NK-92 (cell line): ENCODE data around the gene FAM120A.
"Not testable (repeated sequence)": the region's sequence is repeated elsewhere in the genome, so short reads cannot be mapped to it uniquely, and the experiment has no call there.

Source experiments
- DNase-seq: peaks from one replicate; lab custom pipeline; 2025; ENCODE audit not compliant: unreplicated experiment; lab: John Stamatoyannopoulos, UW

The FAM120A gene

DNA sequence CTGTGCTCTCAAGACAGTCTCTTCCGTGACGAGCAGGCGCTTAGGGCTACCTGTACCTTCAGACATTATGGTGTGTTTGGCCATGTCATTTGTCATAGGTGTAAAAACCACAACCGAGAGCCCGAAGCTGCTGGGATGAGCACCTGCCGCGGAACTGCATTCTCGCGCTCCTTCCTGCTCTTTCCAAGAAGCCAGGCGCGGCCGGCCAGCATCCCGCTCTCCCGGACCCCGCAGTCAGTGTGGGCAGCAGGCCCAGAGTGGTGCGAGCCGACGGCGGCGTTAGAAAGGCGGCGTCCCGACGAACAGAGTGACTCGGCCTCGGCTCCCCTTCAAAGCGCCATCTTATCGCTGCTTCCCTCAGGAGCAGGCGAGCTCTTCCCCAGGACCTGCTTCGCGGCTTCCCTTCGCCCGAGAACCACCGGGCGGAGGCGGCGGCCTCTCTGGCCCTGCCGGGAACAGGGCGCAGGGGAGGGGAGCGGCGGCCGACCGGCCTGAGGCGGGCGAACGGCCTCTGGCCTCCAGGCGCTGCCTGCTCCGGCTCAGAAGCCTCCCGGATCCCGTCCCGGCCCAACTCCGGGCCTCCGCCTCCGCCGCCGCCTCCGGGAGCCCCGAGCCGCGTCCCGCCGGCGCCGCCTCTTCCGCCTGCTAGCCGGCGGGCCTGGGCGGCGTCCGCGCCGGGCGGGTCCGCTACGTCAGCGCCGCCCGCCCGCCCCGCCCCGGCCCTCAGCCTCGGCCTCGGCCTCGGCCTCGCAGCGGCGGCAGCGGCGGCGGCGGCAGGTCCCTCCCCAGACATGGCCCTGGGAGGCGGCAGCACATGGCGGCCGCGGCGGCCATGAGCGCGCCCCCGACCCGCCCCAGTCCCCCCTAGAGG lies at the start of gene FAM120A:
Gene FAM120A, plus strand, starts transcription at position 741 of the 871 bp plus-strand sequence. CDS start 231 bp downstream, outside the sequence.
- no peak for DNase-seq

DNA sequence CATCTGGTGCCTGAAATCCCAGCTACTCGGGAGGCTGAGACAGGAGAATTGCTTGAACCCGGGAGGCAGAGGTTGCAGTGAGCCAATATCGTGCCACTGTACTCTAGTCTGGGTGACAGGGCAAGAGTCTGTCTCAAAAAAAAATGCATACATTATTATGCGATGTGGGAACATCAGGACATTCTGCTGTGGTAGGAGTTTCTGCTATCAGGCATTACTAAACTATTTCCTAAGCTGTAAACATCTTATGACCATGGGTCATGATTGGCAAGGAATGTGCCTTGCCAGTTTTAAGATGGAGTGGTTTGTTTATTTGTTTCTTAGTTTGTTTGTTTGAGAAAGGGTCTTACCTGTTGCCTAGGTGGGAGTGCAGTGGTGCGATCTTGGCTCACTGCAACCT lies 45.1 kb upstream of the FAM120A start:
- no peak for DNase-seq

DNA sequence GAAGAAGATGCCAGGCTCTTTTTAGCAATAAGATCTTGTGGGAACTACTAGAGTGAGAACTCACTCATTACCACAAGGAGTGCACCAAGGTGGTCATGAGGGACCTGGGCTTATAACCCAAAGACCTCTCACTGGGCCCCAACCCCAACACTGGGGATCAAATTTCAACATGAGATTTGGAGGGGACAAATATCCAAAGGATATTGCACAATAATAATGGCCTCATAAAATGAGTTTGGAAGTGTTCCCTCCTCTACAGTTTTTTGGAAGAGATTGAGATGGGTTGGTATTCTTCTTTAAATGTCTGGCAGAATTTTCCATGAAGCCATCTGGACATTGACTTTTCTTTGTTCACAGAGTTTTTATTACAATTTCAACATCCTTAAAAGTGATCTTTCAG lies 38.0 kb upstream of the FAM120A start:
- DNase-seq, result no peak

- DNase-seq, result no peak
Observed at GRCh38 chr9:93415176-93415690, 36.3 kb upstream of the FAM120A start.

- no peak for DNase-seq
Observed at GRCh38 chr9:93416530-93417235, 34.8 kb upstream of the FAM120A start.

- no peak for DNase-seq
Observed at GRCh38 chr9:93417538-93417937, 33.9 kb upstream of the FAM120A start.

DNA sequence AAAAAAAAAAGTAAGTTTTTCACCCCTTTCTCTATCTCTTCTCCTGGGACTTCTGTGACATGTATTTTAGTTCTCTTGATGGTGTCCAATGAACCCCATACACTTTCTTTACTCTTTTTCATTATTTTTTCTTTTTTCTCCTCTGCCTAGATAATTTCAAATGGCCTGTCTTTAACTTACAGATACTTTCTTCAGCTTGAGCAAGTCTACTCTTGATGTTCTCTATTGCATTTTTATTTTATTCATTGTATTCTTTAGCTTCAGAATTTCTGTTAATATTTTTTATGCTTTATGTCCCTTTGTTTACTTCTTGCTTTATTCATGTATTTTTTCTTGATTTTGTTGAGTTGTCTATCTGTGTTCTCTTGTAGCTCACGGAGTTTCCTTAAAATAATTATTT lies 32.5 kb upstream of the FAM120A start:
- no peak for DNase-seq

- no peak for DNase-seq
Observed at GRCh38 chr9:93422977-93423616, 28.4 kb upstream of the FAM120A start.

- DNase-seq, result no peak
Observed at GRCh38 chr9:93427655-93428379, 23.7 kb upstream of the FAM120A start.

- DNase-seq, result no peak
Observed at GRCh38 chr9:93431539-93432105, 19.9 kb upstream of the FAM120A start.

DNA sequence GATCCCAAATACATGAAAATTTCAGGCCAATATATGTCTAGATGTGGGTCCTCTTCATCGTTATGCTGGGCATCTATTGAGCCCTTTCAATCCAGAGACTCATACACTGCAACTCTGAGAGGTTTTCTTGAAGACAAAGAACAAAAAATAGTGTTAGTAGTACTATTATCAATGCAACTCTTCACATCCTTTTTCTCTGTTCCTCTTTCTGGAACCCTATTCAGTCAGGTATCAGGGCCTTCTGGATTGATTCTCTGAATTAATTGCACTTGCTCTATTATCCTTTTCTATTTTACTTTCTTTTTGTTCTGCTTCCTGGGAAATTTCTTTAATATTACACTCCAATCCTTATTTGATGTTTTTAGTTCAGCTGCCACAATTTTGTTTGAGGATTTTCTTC lies 18.5 kb upstream of the FAM120A start:
- no peak for DNase-seq

DNA sequence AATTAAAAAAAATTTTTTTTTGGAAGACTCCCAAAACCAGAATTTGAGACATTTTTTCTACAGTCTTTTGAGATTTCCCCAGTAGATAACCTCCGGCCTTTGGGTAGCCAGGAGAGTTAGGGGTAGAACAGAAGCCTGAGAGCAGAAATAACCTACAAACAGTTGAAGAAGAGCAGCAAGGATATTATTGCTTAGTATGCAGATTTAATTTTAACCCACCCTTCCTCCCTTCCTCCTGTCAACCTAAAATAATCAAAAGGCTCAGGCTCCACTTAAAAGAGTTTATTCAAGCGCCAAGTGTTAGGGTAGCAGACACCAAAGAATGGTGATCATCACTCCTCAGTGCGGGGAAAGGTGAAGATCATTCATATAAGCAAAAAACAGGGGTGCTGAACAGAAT lies 17.4 kb upstream of the FAM120A start:
- no peak for DNase-seq

GRCh38 chr9:93435386-93435785 lies 16.1 kb upstream of the FAM120A start:
- DNase-seq, result no peak

DNA sequence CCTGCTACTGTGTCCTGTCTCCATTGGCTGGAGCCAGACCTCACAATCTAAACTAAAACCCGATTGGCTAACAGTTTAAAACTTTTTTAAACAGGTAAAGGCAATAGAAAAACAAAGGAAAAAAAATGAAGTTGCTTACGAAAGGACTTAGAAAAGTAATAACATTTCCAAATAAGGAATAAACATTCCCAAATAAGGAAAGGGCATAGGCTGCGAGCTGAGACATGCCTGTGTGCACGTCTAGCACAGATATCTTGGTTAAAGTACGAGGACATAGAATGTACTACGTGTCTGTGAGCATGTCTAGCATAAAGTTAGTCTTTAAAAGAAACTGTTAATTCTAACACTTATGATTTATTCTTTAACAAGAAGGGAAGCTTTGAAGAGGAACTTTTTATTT lies 15.3 kb upstream of the FAM120A start:
- no peak for DNase-seq

GRCh38 chr9:93436655-93437407 lies 14.7 kb upstream of the FAM120A start:
- DNase-seq, result no peak

- no peak for DNase-seq
Observed at GRCh38 chr9:93437996-93438395, 13.5 kb upstream of the FAM120A start.

GRCh38 chr9:93439301-93439700 lies 12.2 kb upstream of the FAM120A start:
- not testable (repeated sequence) for DNase-seq

DNA sequence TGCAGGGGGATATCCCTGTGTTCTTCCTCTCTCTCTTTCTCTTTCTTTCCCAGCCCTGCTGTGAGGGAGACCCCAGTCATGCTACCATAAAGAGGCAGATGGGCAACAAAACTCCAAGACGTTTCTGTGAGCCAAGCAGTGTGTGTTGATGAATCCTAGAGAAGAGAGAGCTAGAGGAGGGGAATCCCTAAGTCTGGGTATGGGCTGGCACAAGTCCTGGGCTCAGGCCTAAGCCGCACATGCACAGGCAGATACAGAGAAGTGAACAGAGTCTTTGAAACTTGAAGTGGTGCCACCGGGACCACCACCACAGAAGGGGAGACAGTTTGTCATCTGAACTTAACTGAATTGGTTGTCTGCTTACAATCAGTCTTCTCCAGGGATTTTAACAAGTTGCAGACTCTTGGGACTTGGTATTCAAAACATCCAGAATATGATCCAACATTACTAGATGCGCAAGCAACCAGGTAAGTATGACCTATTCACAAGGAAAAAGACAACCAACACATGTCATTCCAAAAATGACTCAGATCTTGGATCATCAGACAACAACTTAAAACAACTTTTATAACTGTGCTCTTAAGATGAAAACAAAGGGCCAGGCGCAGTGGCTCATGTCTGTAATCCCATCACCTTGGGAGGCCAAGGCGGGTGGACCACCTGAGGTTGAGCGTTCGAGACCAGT lies 10.4 kb upstream of the FAM120A start:
- DNase-seq, result no peak

- no peak for DNase-seq
Observed at GRCh38 chr9:93446073-93446472, 5.4 kb upstream of the FAM120A start.
